ENCODE data around the gene GSAP.

- TF ChIP-seq MAX (IDR thresholded peaks at IDR 0.05; ENCODE audit: low read depth): no peak
- TF ChIP-seq CTCF (IDR thresholded peaks at IDR 0.05): no peak
- no peak for TF ChIP-seq SMC3 (IDR thresholded peaks at IDR 0.05; ENCODE audit: low read depth, low read length)
- TF ChIP-seq POLR2AphosphoS5 (IDR thresholded peaks at IDR 0.05; ENCODE audit: low read depth, low read length): no peak
- no peak for TF ChIP-seq RCOR1 (IDR thresholded peaks at IDR 0.05; ENCODE audit: low read length)
- no peak for TF ChIP-seq ZBTB33 (IDR thresholded peaks at IDR 0.05; ENCODE audit: borderline replicate concordance, low read depth)
- TF ChIP-seq FOXJ3 (CRISPR knock-in tag; IDR thresholded peaks at IDR 0.05): no peak
- TF ChIP-seq YY1 (IDR thresholded peaks at IDR 0.05; ENCODE audit: low read depth): no peak
- TF ChIP-seq RXRA (IDR thresholded peaks at IDR 0.05; ENCODE audit: borderline replicate concordance, low read depth): no peak
- TF ChIP-seq RAD21 (IDR thresholded peaks at IDR 0.05; ENCODE audit: low read length): no peak
- no peak for TF ChIP-seq SIN3A (IDR thresholded peaks at IDR 0.05; ENCODE audit: borderline replicate concordance, low read depth, low read length)
- no peak for TF ChIP-seq TEAD4 (IDR thresholded peaks at IDR 0.05; ENCODE audit: borderline replicate concordance, insufficient read depth)
Measured at GRCh38 chr7:77335581-77335980, 80.6 kb downstream of the GSAP start.
